ENCODE data around the gene TARBP2.
A peak's percentile ranks its signal among the peaks of the same experiment; 100 is the strongest.
"Not testable (repeated sequence)": the region's sequence is repeated elsewhere in the genome, so short reads cannot be mapped to it uniquely, and the experiment has no call there.

The TARBP2 gene

GRCh38 chr12:53474819-53475218, 26.3 kb upstream of the TARBP2 start:
- no peak for DNase-seq (ENCODE audit: low read depth)

- DNase-seq (ENCODE audit: low read depth), result no peak
Measured at GRCh38 chr12:53476769-53477209, 24.3 kb upstream of the TARBP2 start.

- DNase-seq (ENCODE audit: low read depth), result no peak
Measured at GRCh38 chr12:53478865-53479264, 22.2 kb upstream of the TARBP2 start.

DNA sequence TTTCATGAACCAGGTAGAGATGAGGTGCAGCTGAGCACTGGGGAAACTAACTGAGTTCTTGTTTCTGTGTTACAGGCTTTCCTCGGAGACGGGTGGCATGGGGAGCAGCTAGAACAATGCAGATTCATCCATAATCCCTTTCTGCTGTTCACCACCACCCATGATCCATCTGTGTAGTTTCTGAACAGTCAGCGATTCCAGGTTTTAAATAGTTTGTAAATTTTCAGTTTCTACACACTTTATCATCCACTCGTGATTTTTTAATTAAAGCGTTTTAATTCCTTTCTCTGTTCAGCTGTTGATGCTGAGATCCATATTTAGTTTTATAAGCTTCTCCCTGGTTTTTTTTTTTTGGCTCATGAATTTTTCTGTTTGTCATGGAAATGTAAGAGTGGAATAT, 21.8 kb upstream of the TARBP2 start:
- DNase-seq (ENCODE audit: low read depth), result no peak

- no peak for DNase-seq (ENCODE audit: low read depth)
Measured at GRCh38 chr12:53480491-53481442, 20.3 kb upstream of the TARBP2 start.

- not testable (repeated sequence) for DNase-seq (ENCODE audit: low read depth)
Measured at GRCh38 chr12:53481458-53481857, 19.6 kb upstream of the TARBP2 start.

- no peak for DNase-seq (ENCODE audit: low read depth)
Measured at GRCh38 chr12:53481939-53482586, 19.0 kb upstream of the TARBP2 start.

DNA sequence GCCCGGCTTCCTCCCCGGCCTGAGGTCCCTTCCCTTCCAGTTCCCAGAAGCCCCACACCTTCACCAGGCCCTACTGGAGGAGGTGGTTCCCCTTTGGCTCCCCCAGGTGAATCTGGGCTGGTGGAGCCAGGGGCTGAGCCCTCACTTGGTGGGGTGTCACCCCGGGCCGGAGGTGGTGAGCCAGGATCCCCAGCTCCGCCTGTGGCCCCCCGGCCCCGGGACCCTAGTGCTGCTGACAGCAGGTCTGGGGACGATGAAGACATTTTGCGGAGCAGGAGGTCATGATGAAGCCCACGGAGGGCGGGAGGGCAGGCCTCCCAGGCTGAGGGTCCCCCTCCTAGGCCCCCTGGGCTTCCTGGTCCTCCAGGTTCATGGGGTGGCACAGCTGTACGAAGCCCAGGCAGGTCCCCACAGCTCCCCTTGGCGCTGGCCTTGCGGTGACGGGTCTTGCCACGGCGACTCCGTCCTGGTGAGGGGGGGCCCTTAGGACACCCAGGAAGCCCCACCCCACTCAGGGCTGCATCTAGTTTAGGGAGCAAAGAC, 18.4 kb upstream of the TARBP2 start:
- no peak for DNase-seq (ENCODE audit: low read depth)

GRCh38 chr12:53483225-53483978, 17.7 kb upstream of the TARBP2 start:
- no peak for DNase-seq (ENCODE audit: low read depth)

- DNase-seq (ENCODE audit: low read depth), result no peak
Measured at GRCh38 chr12:53483979-53484377, 17.1 kb upstream of the TARBP2 start.

DNA sequence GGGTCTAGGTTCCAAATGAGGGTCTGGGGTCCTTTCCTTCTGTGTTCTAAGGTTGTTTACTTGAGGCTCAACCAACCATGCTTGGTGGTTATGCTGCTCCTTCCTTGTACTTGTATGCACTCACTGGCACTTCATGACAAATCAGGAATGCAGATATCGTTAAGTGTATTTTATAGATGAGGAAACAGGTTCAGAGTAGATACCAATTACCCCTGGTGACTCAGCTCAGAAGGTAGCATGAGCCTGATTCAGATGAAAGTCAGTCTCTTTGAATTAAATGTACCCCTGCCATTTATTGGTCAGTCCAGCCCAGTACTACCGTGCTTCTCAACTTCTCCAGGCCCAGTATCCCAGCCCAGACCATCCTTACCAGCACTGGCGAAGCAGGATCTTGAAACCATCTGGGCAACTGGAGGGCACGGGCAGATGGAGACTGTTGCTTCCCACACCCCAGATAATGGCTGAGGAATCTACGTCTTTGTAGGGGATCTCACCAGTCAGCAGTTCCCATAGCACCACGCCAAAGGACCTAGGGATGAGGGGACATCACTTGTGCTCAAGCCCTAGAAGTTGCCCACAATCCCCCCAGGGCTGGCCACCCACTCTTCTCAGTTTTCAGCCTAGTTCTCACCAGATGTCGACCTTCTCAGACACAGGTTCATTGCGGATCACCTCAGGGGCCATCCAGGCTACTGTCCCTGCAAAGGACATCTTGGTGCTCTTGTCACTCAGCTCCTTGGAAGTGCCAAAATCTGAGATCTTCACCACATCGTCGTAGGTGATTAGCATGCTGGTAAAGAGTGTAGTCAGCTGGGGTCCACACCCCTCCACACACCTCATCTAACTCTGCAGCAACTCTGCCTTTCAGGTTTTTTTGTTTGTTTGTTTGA, 16.2 kb upstream of the TARBP2 start:
- no peak for DNase-seq (ENCODE audit: low read depth)

DNA sequence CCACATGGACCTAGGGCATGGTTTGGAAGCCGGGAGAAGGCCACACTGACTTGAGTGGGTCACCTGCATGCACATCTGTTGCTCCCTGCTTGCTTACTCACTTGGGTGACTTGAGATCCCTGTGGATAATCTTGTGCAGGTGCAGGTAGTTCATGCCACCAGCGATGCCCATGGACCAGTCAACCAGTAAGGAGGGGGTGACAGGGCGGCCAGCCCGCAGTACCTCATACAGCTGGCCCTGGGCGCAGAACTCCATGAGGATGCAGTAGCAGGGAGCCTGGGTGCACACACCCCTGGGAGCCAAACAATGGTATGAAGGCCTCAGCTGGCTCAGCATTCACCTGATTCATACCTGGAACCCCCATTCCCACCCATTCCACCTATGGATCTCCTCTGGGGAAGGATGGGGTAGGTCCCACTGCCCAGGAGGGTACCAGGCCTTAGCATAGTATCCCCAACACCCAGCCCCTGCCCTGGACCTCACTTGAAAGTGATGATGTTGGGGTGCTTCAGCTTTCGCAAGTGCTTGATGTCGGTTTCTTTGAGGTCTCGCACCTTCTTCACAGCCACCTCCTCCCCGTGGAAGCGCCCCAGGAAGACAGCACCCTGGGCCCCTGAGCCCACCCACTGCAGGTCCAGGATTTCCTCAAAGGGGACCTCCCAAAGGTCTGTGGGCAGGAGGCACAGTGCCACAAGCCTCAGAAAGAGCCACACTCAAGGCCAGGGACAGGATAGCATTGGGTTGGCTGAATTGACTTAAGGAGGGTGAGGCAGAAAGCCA, 14.9 kb upstream of the TARBP2 start:
- no peak for DNase-seq (ENCODE audit: low read depth)

- DNase-seq (ENCODE audit: low read depth), result no peak
Measured at GRCh38 chr12:53486736-53487487, 14.2 kb upstream of the TARBP2 start.

- no peak for DNase-seq (ENCODE audit: low read depth)
Measured at GRCh38 chr12:53489242-53489864, 11.7 kb upstream of the TARBP2 start.

DNA sequence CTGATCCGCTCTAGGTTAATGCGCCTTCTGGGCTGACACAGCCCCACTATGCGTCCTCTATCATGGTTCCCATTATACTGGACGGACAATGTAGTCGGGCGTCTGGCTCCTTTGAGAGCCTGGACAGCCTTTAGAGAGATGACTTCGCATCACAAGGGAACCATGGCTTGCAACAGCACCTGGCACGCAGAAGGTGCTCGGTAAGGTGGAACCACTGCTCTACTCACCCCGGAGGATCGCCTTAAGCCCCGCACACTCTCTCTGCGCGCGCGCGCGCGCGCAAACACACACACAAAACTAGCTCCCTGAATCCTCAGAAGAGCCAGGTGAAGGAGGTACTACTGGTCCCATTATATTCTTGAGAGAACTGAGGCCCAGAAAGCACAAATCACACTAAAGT, 8.9 kb upstream of the TARBP2 start:
- DNase-seq (ENCODE audit: low read depth), result no peak

DNA sequence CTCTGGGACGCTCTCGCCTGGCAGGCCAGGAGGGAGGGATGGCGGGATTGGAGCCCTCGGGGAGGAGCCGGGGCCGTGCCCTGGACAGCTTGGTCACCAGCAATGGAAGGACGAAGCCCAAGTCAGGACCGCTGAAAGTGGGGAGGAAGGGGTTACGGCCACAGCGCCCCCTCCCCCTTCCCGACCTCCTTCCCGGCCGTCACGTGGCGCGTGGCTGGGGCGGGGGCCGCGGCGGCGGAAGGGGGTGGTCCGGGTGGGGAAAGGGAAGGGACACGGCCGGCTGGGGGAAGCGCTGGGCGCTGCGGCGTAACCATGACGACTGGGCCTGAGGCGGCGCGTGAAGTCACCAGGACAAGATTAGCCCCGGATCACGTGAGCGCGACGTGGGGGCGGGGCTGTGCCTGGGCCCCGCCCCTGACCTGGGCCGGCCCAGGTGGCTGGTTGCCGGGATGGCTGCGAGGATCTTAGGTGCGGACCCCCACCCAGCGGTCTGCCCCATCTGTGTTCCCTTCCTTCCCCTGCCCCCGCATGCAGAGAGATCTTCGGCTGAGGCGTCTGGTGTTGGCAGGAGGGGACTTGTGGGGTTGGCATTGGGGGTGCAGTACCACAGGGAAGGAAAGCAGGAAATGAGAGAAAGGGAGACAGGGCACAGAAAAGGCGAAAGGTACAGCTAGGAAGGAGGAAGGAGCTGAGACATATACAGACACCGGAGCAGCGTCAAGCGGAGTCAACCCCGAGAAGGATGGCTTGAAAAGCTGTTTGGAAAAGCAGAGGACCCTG, 8.1 kb upstream of the TARBP2 start:
- peak; percentile 78 for DNase-seq (ENCODE audit: low read depth)

- DNase-seq (ENCODE audit: low read depth), result no peak
Measured at GRCh38 chr12:53493610-53494391, 7.3 kb upstream of the TARBP2 start.
